T-cell (primary cell): ENCODE data around the gene ERC2. TPM values are rescaled to one million over a fixed set of nuclear protein-coding genes. Genes with fewer than 3 reads are reported as not detected.

Experiments
- ATAC-seq, 4 experiments: fragments of 200-7000 bp in 3 of 4; fragments of 150-1000 bp in 1 of 4; cut with Tn5 transposase; replicated peaks in 1 of 4; 1 replicate in 3 of 4; 2 replicates in 1 of 4; pipeline ENCODE4 v1.10.0; 2021; ENCODE audit warnings: moderate library complexity in 3 of 4, mild to moderate bottlenecking in 2 of 4, moderate number of reproducible peaks in 1 of 4
- CTCF ChIA-PET, 2 donors: fragments of 300-600 bp; sonication (Branson Sonifier 250); formaldehyde crosslinking; loops; one replicate each; lab custom pipeline; 2022; ENCODE audit warnings: antibody characterized with exemption in 2 of 2; lab: Charles Lee
- POLR2A ChIA-PET, 2 donors: fragments of 300-600 bp; sonication (Branson Sonifier 250); formaldehyde crosslinking; loops; one replicate each; lab custom pipeline; 2022; ENCODE audit warnings: antibody characterized with exemption in 2 of 2; lab: Charles Lee
- DNase-seq, 35 experiments: peaks; one replicate each; pipeline versions ENCODE4 v3.0.0 to v3.0.0-alpha.2; 2013 to 2023
- H3K27ac ChIP-seq: one replicate; pipeline ENCODE4 v1.5.1; 2013; ENCODE audit warnings: low read length
- H3K27me3 ChIP-seq, 2 experiments: replicated peaks in 1 of 2; 1 replicate in 1 of 2; 2 replicates in 1 of 2; pipeline versions ENCODE4 v1.6.1 to v1.7.0; 2013; ENCODE audit warnings: low read length in 1 of 2, mixed read lengths in 1 of 2; ENCODE audit not compliant: control insufficient read depth in 2 of 2, insufficient read depth in 2 of 2; ENCODE audit errors: extremely low read depth in 1 of 2
- H3K36me3 ChIP-seq, 2 donors: 1 replicate in 1 of 2; 2 replicates in 1 of 2; pipeline versions ENCODE4 v1.6.1 to v1.7.0; 2013; ENCODE audit warnings: low read length in 1 of 2; ENCODE audit not compliant: control insufficient read depth in 2 of 2, insufficient read depth in 1 of 2; ENCODE audit errors: extremely low read depth in 1 of 2
- H3K4me1 ChIP-seq, 2 experiments: 1 replicate in 1 of 2; 2 replicates in 1 of 2; pipeline versions ENCODE4 v1.6.1 to v1.7.0; 2013; ENCODE audit warnings: low read length in 2 of 2, mixed read lengths in 1 of 2; ENCODE audit not compliant: insufficient read depth in 2 of 2, control insufficient read depth in 1 of 2; ENCODE audit errors: extremely low read depth in 1 of 2
- H3K4me3 ChIP-seq, 2 donors: 1 replicate in 1 of 2; 2 replicates in 1 of 2; pipeline versions ENCODE4 v1.5.1 to v1.7.0; 2013; ENCODE audit warnings: mild to moderate bottlenecking in 2 of 2, low read length in 1 of 2, moderate library complexity in 1 of 2; ENCODE audit not compliant: control insufficient read depth in 1 of 2; ENCODE audit errors: extremely low read depth in 1 of 2
- H3K9me3 ChIP-seq: 2 replicates; pipeline ENCODE4 v1.7.0; 2013
- H3K27ac Mint-ChIP-seq, 2 donors: one replicate each; pipeline ENCODE4 v1.8.0; 2020 to 2021; ENCODE audit warnings: mild to moderate bottlenecking in 2 of 2, mixed read lengths in 2 of 2
- H3K27me3 Mint-ChIP-seq, 2 donors: one replicate each; pipeline ENCODE4 v1.8.0; 2021 to 2022; ENCODE audit warnings: mixed read lengths in 2 of 2
- H3K36me3 Mint-ChIP-seq: one replicate; pipeline ENCODE4 v1.8.0; 2021; ENCODE audit warnings: mixed read lengths
- H3K4me1 Mint-ChIP-seq, 3 donors: one replicate each; pipeline ENCODE4 v1.8.0; 2020 to 2022; ENCODE audit warnings: mixed read lengths in 3 of 3, mild to moderate bottlenecking in 1 of 3
- H3K4me3 Mint-ChIP-seq, 3 donors: one replicate each; pipeline ENCODE4 v1.8.0; 2020 to 2022; ENCODE audit warnings: mild to moderate bottlenecking in 3 of 3, mixed read lengths in 3 of 3, moderate library complexity in 3 of 3
- H3K9me3 Mint-ChIP-seq, 3 donors: one replicate each; pipeline ENCODE4 v1.8.0; 2020 to 2022; ENCODE audit warnings: mixed read lengths in 3 of 3
- whole genome bisulfite sequencing: methylation state at CpG from one replicate; pipeline ENCODE4 v1.1.5; 2013; ENCODE audit warnings: missing lambda C conversion rate; ENCODE audit not compliant: insufficient coverage; 5-methylcytosine and 5-hydroxymethylcytosine counted together
- total RNA-seq, 35 experiments: library from RNA in 6 of 35; stranded (reverse) in 6 of 35; fragments of 120-200 nt in 1 of 35; gene quantifications; one replicate each; pipeline versions ENCODE4 v1.2.1 to v1.2.4 and lab custom pipeline; 2013 to 2026

The ERC2 gene
- total RNA-seq, 5 donors from 2014 or later (not counting 1 experiment from before 2014, with no cell fraction given) = not detected

GRCh38 chr3:56051052-56051451 lies 417.2 kb downstream of the ERC2 start:
- DNase-seq (no peak), ATAC-seq (no peak)
- ChIA-PET CTCF (no interaction called here), POLR2A (no interaction called here)
- Histone ChIP-seq H3K27me3 (no peaks in the 10 kb centered on the region), H3K4me1 (no peaks in the 10 kb centered on the region), H3K9me3 (no peaks in the 10 kb centered on the region), H3K4me3 (no peak overlapping the region), H3K27ac (no peak overlapping the region), H3K36me3 (no peaks in the 10 kb centered on the region)
- H3K27me3 Mint-ChIP-seq = peaks cover 0 to 8% of the 10 kb centered on the region in 2 donors
- no peak overlapping the region for H3K4me3 Mint-ChIP-seq
- H3K27ac Mint-ChIP-seq = no peak overlapping the region
- no peaks in the 10 kb centered on the region for H3K9me3 Mint-ChIP-seq
- H3K36me3 Mint-ChIP-seq = no peaks in the 10 kb centered on the region
- H3K4me1 Mint-ChIP-seq = no peaks in the 10 kb centered on the region

DNA sequence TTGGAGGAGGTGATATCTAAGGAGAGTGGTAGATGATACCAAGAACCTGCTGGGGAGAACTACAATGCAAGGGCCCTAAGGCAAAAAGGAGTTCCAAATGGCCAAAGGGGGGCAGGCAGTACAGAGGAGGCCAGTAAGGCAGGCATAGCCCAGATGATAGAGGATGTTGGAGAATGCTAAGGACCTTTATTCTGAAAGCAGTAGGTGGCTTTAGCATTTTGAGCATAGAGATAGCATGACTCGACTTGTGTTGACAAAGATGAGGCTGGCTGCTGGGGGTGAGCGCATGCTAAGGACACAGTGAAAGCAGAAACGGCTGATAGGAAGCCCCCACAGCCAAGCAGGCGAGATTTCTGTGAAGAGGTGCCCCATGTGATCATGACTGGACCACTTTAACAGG lies 419.3 kb downstream of the ERC2 start:
- ChIA-PET CTCF (no interaction called here), POLR2A (no interaction called here)
- ATAC-seq = no peak
- no peaks in the 10 kb centered on the region for H3K27me3 ChIP-seq
- Mint-ChIP-seq H3K4me1 (no peaks in the 10 kb centered on the region), H3K36me3 (no peaks in the 10 kb centered on the region), H3K27ac (no peak overlapping the region), H3K9me3 (no peaks in the 10 kb centered on the region), H3K4me3 (no peak overlapping the region), H3K27me3 (peaks cover 0 to 8% of the 10 kb centered on the region in 2 donors)
- H3K4me3 ChIP-seq = no peak overlapping the region
- H3K27ac ChIP-seq = no peak overlapping the region
- no peaks in the 10 kb centered on the region for H3K4me1 ChIP-seq
- WGBS = 49% methylated on average over 3 of the region's 4 CpGs
- no peaks in the 10 kb centered on the region for H3K36me3 ChIP-seq
- DNase-seq = no peak
- no peaks in the 10 kb centered on the region for H3K9me3 ChIP-seq

- H3K9me3 Mint-ChIP-seq = no peaks in the 10 kb centered on the region
- H3K4me3 Mint-ChIP-seq = no peak overlapping the region
- ChIA-PET CTCF (no interaction called here), POLR2A (no interaction called here)
- H3K27ac ChIP-seq = no peak overlapping the region
- no CpG with 5 or more reads among the region's 1 CpG for WGBS
- no peak overlapping the region for H3K27ac Mint-ChIP-seq
- DNase-seq (no peak), ATAC-seq (no peak)
- H3K27me3 Mint-ChIP-seq = peaks cover 0 to 8% of the 10 kb centered on the region in 2 donors
- H3K4me3 ChIP-seq = no peak overlapping the region
- H3K4me1 ChIP-seq = no peaks in the 10 kb centered on the region
- H3K9me3 ChIP-seq = no peaks in the 10 kb centered on the region
- no peaks in the 10 kb centered on the region for H3K27me3 ChIP-seq
- H3K36me3 Mint-ChIP-seq = no peaks in the 10 kb centered on the region
- no peaks in the 10 kb centered on the region for H3K4me1 Mint-ChIP-seq
- H3K36me3 ChIP-seq = no peaks in the 10 kb centered on the region
These were observed 419.9 kb downstream of the ERC2 start for GRCh38 chr3:56048331-56048730.

GRCh38 chr3:56042326-56042951 lies 425.8 kb downstream of the ERC2 start:
- H3K27me3 ChIP-seq = no peaks in the 10 kb centered on the region
- Mint-ChIP-seq H3K4me1 (no peaks in the 10 kb centered on the region), H3K27ac (no peak overlapping the region), H3K27me3 (peaks cover 0 to 4% of the 10 kb centered on the region in 2 donors), H3K9me3 (peaks cover 6 to 13% (median 10%) of the 10 kb centered on the region in 3 donors), H3K36me3 (no peaks in the 10 kb centered on the region), H3K4me3 (no peak overlapping the region)
- no peaks in the 10 kb centered on the region for H3K9me3 ChIP-seq
- 24% methylated on average over 3 of the region's 10 CpGs for WGBS
- POLR2A ChIA-PET = no interaction called here
- CTCF ChIA-PET = no interaction called here
- no peak overlapping the region for H3K4me3 ChIP-seq
- no peak overlapping the region for H3K27ac ChIP-seq
- H3K36me3 ChIP-seq = no peaks in the 10 kb centered on the region
- ATAC-seq = no peak
- H3K4me1 ChIP-seq = no peaks in the 10 kb centered on the region
- no peak for DNase-seq

DNA sequence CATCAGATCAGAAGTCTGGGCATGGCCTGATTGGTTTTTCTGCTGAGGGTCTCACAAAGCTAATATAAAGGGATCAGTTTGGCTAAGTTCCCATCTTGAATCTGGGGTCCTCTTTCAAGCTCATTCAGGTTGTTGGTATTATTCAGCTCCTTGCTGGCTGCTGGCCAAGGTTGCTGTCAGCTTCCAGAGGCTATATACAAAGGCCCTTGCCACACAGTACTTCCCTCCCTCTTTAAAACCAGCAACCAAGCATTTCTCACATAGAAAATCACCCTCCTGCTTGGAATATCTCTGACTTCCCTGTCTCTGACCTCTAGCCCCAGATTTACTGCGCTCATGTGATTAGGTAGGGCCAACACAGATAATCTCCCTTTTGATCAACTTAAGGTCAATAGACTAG lies 442.9 kb downstream of the ERC2 start:
- H3K4me1 Mint-ChIP-seq = no peaks in the 10 kb centered on the region
- H3K9me3 ChIP-seq = no peaks in the 10 kb centered on the region
- H3K27me3 ChIP-seq = no peaks in the 10 kb centered on the region
- no peak overlapping the region for H3K27ac ChIP-seq
- H3K27me3 Mint-ChIP-seq = no peaks in the 10 kb centered on the region
- ChIA-PET CTCF (no interaction called here), POLR2A (interaction anchor here in 1 of 2 donors (0.6 kb wide), 1 partner anchor 453 kb away, joined by 6 read pairs; no protein-coding TSS in a partner anchor)
- ATAC-seq (no peak), DNase-seq (no peak)
- no peak overlapping the region for H3K4me3 ChIP-seq
- H3K36me3 Mint-ChIP-seq = no peaks in the 10 kb centered on the region
- no CpG with 5 or more reads among the region's 1 CpG for WGBS
- H3K9me3 Mint-ChIP-seq = peaks cover 0 to 4% (median 0%) of the 10 kb centered on the region in 3 donors
- H3K36me3 ChIP-seq = no peaks in the 10 kb centered on the region
- H3K27ac Mint-ChIP-seq = no peak overlapping the region
- no peaks in the 10 kb centered on the region for H3K4me1 ChIP-seq
- H3K4me3 Mint-ChIP-seq = no peak overlapping the region

DNA sequence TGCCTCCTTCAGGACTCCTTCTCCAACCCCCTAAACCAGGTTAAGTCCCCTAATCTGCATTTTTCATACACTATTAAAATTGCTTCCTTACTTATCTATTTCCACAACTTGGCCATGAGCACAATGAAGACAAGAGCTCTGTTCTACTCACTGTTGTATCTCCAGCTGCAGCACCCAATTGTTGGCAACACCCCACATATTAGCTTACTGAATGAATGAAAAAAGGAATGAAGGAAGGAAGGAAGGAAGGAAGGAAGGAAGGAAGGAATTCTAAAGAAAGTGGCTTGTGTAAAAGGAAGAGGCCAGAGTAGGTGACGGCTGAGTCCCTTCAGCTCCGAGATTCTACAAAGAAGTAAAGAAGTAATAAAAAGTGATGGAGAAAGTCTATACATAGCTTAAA lies 444.7 kb downstream of the ERC2 start:
- CTCF ChIA-PET = no interaction called here
- POLR2A ChIA-PET = no interaction called here
- DNase-seq (no peak), ATAC-seq (no peak)
- Histone ChIP-seq H3K27ac (no peak overlapping the region), H3K4me1 (no peaks in the 10 kb centered on the region), H3K9me3 (no peaks in the 10 kb centered on the region), H3K36me3 (no peaks in the 10 kb centered on the region), H3K27me3 (no peaks in the 10 kb centered on the region), H3K4me3 (no peak overlapping the region)
- H3K27ac Mint-ChIP-seq = no peak overlapping the region
- no peaks in the 10 kb centered on the region for H3K27me3 Mint-ChIP-seq
- no peak overlapping the region for H3K4me3 Mint-ChIP-seq
- WGBS = 83% methylated on average over 1 of the region's 2 CpGs
- no peaks in the 10 kb centered on the region for H3K36me3 Mint-ChIP-seq
- H3K4me1 Mint-ChIP-seq = no peaks in the 10 kb centered on the region
- peaks cover 0 to 4% (median 0%) of the 10 kb centered on the region in 3 donors for H3K9me3 Mint-ChIP-seq

- H3K4me3 Mint-ChIP-seq = no peak overlapping the region
- ATAC-seq (no peak), DNase-seq (no peak)
- H3K27me3 ChIP-seq = no peaks in the 10 kb centered on the region
- H3K4me3 ChIP-seq = no peak overlapping the region
- H3K27ac ChIP-seq = no peak overlapping the region
- H3K36me3 Mint-ChIP-seq = no peaks in the 10 kb centered on the region
- peaks cover 0 to 5% (median 0%) of the 10 kb centered on the region in 3 donors for H3K9me3 Mint-ChIP-seq
- no peaks in the 10 kb centered on the region for H3K4me1 ChIP-seq
- no peaks in the 10 kb centered on the region for H3K9me3 ChIP-seq
- ChIA-PET POLR2A (no interaction called here), CTCF (no interaction called here)
- H3K4me1 Mint-ChIP-seq = no peaks in the 10 kb centered on the region
- no peaks in the 10 kb centered on the region for H3K36me3 ChIP-seq
- no peak overlapping the region for H3K27ac Mint-ChIP-seq
- H3K27me3 Mint-ChIP-seq = peaks cover 0 to 5% of the 10 kb centered on the region in 2 donors
These were observed 445.6 kb downstream of the ERC2 start for GRCh38 chr3:56022619-56023018.
